Astrocyte (in vitro differentiated cells and primary cell): ENCODE data around the gene CSTF1.

ENCODE experiments used
- CTCF ChIP-seq: IDR thresholded peaks from 2 replicates; pipeline ENCODE4 v1.5.1; 2011; ENCODE audit warnings: low read depth, mild to moderate bottlenecking, inconsistent platforms, low read length, moderate library complexity; ENCODE audit not compliant: insufficient read depth
- EZH2 ChIP-seq: IDR thresholded peaks from 2 replicates; pipeline ENCODE4 v1.6.1; 2012; ENCODE audit warnings: mild to moderate bottlenecking, low read length, inconsistent platforms; ENCODE audit not compliant: insufficient read depth

GRCh38 chr20:56345911-56346310 lies 46.5 kb upstream of the CSTF1 start:
- TF ChIP-seq CTCF (no peak), EZH2 (no peak)
